ENCODE data around the gene EIF2B1.

The EIF2B1 gene

DNA sequence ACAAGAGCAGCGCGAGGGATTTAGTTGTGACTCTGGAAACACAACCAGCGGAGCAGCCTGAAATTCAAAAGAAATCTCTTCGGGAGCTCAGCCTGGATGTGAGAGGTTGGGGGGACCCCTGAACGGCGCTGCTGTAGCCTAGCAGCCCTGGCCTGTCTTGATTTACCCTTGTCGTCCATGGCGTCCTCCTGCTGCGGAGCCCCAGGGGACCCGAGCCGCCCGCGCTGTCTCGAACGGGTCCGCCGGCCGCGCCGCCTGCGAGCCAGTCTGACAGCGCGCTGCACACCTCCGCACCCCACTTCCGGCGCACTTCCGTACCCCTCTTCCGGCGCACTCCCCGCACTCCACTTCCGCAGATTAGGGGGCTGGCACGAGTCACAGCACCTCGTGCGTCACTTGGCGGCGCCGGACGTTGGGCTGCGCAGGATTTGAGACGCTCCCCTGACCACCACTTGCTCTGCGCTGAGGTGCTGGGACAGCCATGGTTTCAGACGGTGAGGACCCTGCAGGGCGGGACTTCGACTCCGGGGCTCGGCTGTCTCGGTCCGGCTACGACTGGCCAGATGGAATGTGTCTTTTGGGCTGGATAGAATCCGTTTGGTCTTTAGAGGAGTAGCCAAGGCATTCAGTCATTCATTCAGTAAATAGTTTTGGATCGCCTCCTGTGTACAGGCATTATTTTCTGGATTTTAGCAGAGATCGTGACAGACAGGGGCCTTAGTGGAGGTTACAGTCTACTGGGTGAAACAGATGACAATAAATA lies at the start of gene EIF2B1, which contains the start of gene GTF2H3:
Gene EIF2B1 (minus strand): TSS at position 308 of the 763 bp plus-strand sequence. CDS start 129 bp downstream, at position 179.
Gene GTF2H3 (plus strand): TSS at position 451 of the 763 bp plus-strand sequence. CDS start 31 bp downstream, at position 482.
- peak; percentile 94 for DNase-seq

- DNase-seq = no peak
These were observed 48.1 kb upstream of the EIF2B1 start for GRCh38 chr12:123681605-123682004.

GRCh38 chr12:123678981-123679380 lies 45.5 kb upstream of the EIF2B1 start:
- DNase-seq = no peak

GRCh38 chr12:123676616-123677320 lies 43.3 kb upstream of the EIF2B1 start:
- no peak for DNase-seq

DNA sequence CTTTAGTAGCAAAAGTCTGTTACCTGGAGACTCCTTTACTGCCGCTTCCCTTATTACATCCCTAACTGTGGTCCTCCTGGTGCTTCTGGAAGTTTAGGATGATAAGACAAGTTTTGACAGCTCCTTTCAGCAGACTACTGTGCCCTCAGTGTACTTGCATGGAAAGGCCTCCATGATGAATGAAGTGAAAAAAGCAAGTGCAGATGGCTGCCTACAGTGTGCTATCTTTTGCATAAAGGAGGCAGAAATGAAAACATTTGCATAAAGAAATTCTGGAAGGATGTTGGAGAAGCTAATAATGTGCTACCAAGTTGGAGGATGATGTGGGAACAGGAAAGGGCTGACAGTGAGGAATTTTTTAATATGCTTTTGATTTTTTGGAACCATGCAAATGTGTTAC lies 42.0 kb upstream of the EIF2B1 start:
- DNase-seq = no peak

DNA sequence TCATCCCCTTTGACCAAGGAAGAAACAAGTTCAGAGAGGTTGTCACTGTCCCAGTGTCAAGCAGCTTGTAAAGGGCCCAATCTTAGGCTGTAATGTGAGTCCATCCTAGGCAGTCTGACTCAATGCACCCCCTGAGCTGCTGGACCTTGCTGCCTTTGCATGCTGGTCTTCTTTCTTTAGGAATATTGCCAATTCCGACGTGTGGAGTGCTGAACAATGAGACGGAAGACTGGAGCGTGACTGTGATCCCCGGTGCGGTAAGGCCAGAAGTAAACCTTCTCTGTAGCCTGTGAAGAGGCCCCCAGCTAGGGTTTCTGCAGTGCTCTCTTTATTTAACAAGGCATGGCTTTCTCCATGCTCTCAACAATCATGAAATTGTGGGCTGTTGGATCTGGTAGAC lies 38.4 kb upstream of the EIF2B1 start:
- no peak for DNase-seq

GRCh38 chr12:123670882-123671728 lies 37.6 kb upstream of the EIF2B1 start, which contains the start of gene TCTN2:
Gene TCTN2, plus strand, starts transcription at chr12:123671113. Its CDS starts 128 bp downstream, at chr12:123671241.
- peak; percentile 95 for DNase-seq

- no peak for DNase-seq
These were observed 34.3 kb upstream of the EIF2B1 start for GRCh38 chr12:123667771-123668170.

DNA sequence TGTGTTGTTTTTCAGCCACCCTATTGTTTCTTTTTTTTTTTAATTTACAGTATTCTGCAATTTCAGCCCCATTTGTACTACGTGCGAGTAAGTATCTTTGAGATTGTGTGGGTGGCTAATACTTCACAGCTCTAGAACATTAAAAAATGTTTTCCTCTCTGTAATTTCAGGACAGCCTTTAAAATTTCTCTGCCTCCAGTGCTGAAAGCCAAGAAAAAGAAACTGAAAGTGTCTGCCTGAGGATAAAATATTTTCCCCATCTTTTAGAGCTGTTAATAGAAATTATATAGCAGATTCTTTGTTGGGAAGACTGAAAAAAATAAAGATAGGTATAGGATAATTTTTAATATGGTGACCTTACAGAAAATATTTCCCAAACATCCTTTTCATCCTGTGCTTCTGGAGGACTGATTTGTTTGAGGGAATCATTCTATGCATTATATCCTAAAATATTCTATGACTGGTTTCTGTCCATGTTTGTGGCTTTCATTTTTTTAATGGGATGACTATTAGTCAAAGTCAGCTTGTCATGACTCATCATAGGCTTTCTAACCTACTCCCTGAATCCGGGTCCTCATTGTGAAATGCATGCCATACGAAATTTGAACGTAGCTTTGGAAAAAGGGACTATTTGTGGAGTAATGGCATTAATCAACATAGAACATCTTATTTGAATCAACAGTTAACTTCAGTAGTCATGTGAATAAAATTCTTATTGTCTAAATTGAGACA lies 26.7 kb upstream of the EIF2B1 start:
- no peak for DNase-seq

- DNase-seq = no peak
These were observed 23.7 kb upstream of the EIF2B1 start for GRCh38 chr12:123657211-123657610.

DNA sequence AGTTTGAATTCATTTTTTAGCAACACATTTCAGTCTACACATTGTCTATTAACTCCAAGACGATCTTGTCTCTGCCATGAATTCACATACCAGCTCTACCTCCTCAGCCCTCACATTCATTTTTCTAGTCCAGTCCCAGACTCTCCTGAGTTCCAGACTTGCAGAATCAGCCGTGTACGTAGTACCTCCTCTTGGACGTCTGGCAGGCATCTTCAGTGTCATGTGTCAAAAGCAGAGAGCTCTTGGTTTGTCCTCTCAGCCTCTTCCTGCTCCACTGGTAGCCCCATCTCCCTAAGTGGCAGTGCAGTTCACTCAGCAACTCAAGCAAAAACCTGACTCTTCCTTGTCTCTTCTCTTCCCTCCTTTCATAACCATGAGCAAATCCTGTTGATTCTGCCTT lies 22.9 kb upstream of the EIF2B1 start:
- no peak for DNase-seq

DNA sequence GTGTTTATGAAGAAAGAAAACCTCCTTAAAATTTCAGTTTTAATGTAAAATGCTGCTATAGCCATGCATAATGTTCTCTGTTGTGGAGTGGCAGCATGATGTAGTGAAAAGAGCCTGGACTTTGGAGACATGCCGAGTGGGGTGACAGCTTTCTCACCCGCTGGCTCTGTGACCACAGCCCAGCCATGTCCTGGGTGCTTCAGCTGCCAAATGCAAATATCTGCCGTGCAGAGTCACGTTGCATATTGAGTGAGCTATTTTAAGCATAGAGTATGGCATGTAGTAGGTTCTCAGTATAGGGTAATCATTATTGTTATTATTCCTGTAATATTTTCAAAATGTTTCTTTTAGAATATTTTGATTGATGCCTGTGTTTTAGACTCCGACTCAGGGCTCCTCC lies 21.9 kb upstream of the EIF2B1 start:
- no peak for DNase-seq

GRCh38 chr12:123654129-123654701 lies 20.7 kb upstream of the EIF2B1 start:
- no peak for DNase-seq

DNA sequence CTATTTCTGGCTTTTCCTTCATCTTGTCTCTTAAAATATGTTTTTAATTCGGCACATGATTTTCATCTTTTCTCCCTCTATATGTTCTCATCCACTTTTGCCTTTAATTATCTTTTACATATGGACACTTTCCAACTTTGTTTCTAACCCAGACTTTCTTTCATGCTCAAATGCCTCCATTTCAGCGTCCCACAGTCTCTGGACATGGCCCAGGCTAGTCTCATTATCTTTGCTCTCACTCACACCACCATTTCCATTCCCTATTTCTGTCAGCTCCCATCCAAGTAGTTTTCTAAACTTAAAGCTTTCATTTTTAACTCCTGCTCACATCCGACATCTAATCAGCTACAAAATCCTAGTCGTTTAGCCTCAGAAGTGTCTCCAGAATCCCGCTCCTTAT lies 14.9 kb upstream of the EIF2B1 start:
- no peak for DNase-seq

DNA sequence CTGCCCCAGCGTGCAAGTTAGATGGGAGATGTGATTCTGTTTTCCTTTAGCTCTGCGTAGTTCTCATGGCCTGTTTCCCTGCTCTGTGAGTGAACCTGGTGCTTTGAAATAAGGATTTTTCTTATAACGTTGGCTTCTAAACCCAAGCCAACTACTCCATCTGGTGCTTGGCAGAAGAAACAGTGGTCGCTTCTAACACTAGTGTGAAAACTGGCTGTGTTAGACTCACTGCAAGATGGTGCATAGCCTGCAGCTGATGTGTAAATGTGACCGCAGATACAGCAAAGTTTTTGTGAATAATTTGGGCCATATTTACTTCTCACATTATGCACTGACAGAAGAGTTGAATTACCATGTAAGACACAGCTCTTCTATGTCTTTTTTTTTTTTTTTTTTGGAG lies 12.4 kb upstream of the EIF2B1 start:
- DNase-seq = no peak

DNA sequence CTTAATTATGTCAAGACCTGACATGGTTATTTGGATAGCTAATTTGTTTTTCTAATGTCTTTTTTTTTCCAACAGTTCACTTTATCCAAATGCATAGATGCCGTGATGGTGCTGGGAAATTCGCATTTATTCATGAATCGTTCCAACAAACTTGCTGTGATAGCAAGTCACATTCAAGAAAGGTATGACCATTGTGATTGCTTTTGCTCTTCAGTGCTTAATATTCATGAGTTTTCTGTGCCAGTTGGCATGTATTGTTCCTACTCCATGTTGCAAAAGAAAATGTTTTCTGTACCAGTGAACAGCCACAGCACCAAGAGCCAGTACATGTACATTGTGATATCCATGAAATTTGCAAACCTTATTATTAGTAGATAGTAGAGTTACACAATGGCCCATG lies 11.9 kb upstream of the EIF2B1 start:
- no peak for DNase-seq

DNA sequence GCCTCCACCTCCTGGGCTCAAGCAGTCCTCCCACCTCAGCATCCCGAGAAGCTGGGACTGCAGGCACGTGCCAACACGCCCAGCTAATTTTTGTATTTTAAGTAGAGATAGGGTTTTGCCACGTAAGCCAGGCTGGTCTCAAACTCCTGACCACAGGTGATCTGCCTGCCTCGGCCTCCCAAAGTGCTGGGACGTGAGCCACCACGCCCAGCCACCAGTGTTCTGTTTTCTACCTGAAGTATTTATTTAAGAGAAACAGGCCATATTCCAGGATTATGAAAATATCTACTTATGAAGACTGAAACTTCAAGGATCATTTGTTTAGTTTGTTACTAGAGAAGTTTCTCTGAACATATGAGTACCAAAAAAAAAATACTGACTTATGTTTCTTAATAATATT lies 10.4 kb upstream of the EIF2B1 start:
- no peak for DNase-seq

- DNase-seq = no peak
These were observed 666 bp upstream of the EIF2B1 start for GRCh38 chr12:123634142-123634561.

DNA sequence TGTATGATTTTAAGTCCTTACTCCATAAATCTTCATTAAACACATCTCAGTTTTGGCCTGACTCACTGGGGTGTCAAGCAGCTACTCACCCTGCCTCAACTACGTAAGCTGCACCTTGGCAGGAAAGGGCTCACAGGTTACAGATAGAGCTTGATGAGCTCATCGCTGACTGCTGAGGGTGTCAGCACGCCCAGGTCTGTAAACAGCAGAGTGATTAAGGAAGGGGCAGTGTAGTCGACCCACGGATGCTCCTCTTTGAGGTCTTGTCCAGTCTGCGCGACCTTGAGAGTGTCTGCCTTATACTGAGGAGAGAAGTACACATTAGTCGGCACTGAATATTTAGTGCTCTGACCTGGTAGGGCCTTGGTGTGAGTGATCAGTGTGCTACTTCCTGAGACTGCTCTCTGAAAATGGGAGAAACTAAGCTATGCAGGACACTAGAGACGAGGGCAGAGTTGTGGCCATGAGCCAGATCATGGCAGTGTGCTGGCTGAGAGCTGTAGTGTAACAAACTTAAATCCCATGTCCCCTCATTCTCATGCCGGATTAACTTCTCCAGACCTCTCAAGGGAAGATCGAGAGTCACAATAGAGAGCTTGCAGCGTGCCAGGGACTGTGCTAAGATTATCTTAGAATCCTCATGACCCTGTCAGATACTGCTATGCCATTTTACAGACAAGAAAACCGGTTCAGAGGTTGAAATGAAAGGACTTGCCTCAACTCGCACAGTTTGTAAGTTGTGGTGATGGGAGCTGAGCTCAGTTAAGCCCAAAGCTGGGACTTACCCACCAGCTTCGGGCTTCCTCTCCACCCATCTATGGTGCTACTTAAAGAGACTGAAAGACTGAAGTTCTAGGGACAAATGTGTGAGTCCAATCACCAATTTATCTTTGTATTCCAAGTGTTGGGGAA lies 11.6 kb downstream of the EIF2B1 start:
- DNase-seq = no peak

GRCh38 chr12:123621101-123621500 lies 12.4 kb downstream of the EIF2B1 start:
- no peak for DNase-seq

GRCh38 chr12:123617580-123617979 lies 15.9 kb downstream of the EIF2B1 start:
- DNase-seq = no peak

Measured in COR-L47 (cell line).